HG03460 (cell line): Measurements from ENCODE around the gene MPIG6B.
"Not testable (repeated sequence)": the region's sequence is repeated elsewhere in the genome, so short reads cannot be mapped to it uniquely, and the experiment has no call there.

Source experiments
- ATAC-seq: cut with Tn5 transposase; IDR thresholded peaks from one replicate; pipeline ENCODE4 v1.9.1; 2021; ENCODE audit not compliant: unreplicated experiment

Gene MPIG6B

GRCh38 chr6:31700740-31701401 lies 22.3 kb upstream of the MPIG6B start:
- no peak for ATAC-seq

- no peak for ATAC-seq
Observed at GRCh38 chr6:31701666-31702404, 21.3 kb upstream of the MPIG6B start.

- ATAC-seq = no peak
Observed at GRCh38 chr6:31702405-31702818, 20.8 kb upstream of the MPIG6B start.

DNA sequence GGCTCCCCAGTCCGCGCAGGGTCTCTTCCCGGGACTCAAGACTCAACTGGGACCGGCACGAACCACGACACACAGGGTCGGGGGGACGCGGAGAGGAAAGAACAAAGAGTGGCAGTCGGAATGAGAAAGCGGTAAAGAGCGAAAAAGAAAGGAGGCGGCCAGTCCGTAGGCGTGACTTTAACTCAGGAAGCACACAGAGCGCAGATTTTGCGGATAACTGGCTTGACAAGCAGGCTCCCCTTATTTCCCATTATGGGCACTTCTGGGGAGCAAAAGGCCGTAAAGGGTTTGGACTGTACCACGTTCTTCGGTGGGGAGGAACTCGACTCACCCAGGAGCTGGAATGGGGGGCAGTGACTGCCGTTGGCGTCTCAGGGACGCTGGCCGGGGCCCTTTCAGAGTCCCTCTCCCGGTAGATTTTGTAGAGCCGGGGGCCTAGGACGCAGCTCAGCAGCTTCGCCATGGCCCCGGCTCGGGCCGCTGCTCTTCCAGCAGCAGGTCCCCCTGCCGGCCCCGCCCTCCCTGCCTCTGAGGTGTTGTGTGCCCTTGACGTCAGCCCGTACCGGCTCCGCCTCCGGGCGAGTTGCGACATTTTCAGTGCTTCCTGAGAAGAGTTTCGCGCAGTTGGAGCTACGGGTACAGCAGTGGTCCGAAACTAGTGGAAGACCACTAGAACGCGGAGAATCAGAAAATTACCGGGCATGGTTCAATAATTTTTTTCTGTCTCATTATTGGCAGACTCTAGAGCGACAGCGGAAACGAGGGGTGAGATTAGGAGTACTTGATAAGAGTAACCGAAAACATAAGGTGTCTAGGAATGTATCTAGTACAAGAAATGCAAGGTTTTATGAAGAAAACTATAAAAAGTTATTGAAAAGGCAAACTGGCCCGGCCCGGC lies 20.1 kb upstream of the MPIG6B start, which contains the start of gene ABHD16A:
Gene ABHD16A, minus strand, starts transcription at position 506 of the 898 bp plus-strand sequence. Its CDS starts 43 bp downstream, at position 463.
- ATAC-seq = peak; percentile 85

DNA sequence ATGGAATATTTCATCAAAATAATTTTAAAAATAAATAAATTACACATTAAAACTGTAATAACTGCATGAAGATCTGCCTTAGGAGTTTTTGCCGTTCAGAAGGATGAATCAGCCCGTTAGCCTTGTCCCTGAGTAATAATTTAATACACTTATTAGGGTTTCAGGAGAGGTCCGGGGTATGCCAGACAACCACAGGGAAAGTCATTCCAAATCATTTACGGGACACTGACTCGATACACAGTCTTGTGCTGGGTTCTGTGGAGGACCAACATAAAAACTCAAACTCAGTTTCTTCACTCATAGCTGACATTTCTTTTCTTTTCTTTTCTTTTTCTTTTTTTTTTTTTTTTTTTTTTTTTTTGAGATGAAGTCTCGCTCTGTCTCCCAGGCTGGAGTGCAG lies 17.2 kb upstream of the MPIG6B start:
- ATAC-seq = no peak

- ATAC-seq = no peak
Observed at GRCh38 chr6:31706599-31706998, 16.6 kb upstream of the MPIG6B start, which contains the start of gene LY6G6F. LY6G6F (plus strand) TSS chr6:31706866; CDS start chr6:31706907, 41 bp downstream.

GRCh38 chr6:31707701-31708100 lies 15.5 kb upstream of the MPIG6B start:
- no peak for ATAC-seq

- no peak for ATAC-seq
Observed at GRCh38 chr6:31708224-31708623, 14.9 kb upstream of the MPIG6B start.

- not testable (repeated sequence) for ATAC-seq
Observed at GRCh38 chr6:31709157-31709556, 14.0 kb upstream of the MPIG6B start.

GRCh38 chr6:31710523-31711219 lies 12.5 kb upstream of the MPIG6B start:
- no peak for ATAC-seq

- ATAC-seq = no peak
Observed at GRCh38 chr6:31711233-31711632, 11.9 kb upstream of the MPIG6B start.

- no peak for ATAC-seq
Observed at GRCh38 chr6:31712296-31712695, 10.9 kb upstream of the MPIG6B start.

- no peak for ATAC-seq
Observed at GRCh38 chr6:31713465-31713864, 9.7 kb upstream of the MPIG6B start.

- ATAC-seq = no peak
Observed at GRCh38 chr6:31713991-31714684, 9.0 kb upstream of the MPIG6B start.

DNA sequence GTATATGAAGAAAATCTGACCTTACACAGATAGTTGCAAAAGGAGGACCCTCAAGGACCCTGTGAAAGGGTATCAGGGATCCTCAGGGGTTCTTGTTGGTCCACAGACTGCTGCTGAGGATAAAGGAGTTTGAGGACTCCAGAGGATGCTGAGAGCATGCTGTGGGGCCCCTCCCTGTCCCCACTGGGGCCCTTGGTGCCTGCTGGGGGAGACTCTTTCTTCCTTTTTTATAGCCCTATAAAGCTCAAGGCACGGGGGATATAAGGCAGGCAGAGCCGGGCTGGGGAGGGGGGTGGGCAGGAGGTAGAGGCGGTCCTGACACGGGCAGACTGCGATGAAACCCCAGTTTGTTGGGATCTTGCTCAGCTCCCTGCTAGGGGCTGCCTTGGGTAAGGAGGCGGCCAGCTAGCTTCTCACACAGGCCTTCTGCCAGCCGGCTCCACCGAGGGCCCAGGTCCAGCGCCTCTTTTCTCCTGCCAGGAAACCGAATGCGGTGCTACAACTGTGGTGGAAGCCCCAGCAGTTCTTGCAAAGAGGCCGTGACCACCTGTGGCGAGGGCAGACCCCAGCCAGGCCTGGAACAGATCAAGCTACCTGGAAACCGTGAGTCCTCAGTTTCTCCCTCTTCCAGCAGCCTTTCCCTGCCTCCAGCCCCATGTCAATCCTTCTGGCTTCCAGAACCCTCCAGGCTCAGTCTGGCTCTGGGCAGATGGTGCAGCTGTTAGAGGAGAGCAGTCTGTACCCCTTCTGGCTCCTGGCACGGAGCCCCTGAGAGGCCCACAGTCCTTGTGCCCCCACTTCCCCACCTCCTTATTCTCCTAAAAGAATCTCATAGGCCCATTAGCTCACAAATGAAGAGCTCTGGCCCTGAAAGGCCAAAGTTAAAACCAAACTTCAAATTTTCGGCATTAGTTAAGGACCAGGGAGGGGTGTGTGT lies 7.9 kb upstream of the MPIG6B start, which contains the start of gene LY6G6D:
Gene LY6G6D, plus strand, starts transcription at position 327 of the 937 bp plus-strand sequence. Its CDS starts 8 bp downstream, at position 335.
- no peak for ATAC-seq

DNA sequence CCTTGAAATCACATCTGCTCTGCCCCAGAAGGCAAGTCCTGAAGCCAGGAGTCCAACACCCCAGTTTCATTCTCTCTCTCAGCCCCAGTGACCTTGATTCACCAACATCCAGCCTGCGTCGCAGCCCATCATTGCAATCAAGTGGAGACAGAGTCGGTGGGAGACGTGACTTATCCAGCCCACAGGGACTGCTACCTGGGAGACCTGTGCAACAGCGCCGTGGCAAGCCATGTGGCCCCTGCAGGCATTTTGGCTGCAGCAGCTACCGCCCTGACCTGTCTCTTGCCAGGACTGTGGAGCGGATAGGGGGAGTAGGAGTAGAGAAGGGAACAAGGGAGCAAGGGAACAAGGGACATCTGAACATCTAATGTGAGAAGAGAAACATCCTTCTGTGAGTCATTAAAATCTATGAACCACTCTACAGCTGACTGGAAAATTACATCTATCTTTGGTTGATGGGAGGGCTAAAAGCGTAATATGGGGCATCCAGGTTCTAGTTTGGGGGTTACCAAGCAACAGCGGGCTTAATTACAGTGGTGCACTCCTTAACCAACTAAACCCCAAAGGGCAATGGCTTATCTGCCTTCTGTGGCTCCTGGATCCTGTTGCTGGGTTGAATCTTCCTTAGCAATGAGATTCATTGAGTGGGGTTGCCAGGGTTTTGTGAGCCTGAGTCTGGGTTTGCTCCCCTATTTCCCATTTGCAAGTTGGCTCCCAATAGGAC lies 5.5 kb upstream of the MPIG6B start:
- ATAC-seq = no peak

DNA sequence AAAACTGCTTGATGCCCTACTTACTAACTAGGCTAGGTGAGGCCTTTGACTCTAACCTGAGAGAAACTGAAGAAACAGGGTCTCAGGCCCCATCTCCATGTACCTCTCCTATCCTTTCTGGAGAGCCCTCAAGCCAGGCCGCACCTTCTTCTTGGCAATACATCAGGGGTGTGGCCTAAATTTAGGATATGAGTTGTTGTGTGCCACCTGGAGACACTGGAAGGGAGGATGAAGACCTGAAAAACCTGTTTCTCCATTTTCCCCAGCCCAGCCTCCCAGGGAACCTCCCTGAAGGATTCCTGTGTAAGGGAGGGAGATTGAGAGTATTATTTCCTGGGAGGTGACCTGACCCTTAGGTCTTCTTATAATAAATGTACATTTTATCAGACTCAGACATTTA lies 4.9 kb upstream of the MPIG6B start:
- no peak for ATAC-seq

DNA sequence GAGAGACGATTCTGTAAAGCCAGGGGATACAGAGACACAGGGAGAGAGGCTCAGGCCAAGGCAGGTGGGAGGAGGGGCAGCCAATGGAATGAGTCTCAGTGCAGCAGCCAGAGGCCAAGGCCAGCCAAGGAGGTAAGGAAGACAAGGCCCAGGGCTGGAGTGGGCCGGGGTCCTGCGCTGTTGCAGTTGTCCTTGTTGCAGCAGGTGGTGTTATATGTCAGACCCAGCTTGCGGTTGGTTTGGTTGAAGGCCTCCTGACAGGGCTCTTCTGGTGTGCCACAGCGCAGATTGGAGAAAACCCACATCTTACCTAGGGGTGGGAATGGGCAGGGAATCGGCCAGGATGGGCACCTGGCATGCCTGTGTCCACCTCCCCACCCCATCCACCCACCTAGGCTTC lies 4.2 kb upstream of the MPIG6B start:
- ATAC-seq = no peak
